ENCODE measurements around the gene B4GALNT4. TPM values are rescaled to one million over a fixed set of nuclear protein-coding genes. Genes with fewer than 3 reads are reported as not detected.

Gene B4GALNT4
- total RNA-seq, 1 experiment from 2014 or later: 88.0 TPM

DNA sequence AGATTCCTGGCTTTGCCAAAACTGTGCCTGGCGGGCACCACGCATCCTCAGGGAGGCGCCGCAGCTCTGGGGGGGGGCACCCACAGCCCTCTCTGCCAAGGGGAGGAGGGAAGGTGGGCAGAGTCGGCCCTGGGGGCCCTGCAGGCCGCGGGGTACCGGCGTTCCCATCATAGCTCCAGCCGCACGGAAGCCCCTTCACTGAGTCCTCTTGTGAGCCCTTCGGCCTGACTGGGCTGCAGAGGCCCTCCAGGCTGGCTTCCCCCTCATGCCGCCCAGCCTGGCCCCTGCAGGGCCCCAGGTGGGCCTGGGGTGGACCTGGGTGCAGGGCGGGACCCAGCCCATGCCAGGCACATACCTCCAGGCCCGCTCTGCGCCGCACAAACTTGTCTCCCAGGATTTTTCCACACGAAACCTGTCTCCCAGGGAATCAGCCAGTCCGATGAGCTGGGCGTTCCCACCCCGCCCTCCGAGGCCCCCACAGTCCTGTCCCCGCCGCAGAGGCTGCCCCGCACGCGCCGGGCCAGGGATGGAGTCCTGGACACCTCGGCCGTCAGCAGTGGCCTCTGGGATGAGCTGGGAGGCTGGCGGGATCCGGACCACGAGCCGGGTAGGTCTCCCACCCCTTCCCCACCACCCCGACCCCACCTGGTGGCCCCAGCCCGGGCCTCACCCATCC lies 22.9 kb downstream of the B4GALNT4 start (continued):
- TF ChIP-seq, protein P1, sequence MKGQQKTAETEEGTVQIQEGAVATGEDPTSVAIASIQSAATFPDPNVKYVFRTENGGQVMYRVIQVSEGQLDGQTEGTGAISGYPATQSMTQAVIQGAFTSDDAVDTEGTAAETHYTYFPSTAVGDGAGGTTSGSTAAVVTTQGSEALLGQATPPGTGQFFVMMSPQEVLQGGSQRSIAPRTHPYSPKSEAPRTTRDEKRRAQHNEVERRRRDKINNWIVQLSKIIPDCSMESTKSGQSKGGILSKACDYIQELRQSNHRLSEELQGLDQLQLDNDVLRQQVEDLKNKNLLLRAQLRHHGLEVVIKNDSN (CRISPR knock-in tag; IDR thresholded peaks at IDR 0.05): no peak
- no peak for TF ChIP-seq GTF2I (CRISPR knock-in tag; conservative IDR thresholded peaks at IDR 0.05)
- no peak for TF ChIP-seq FOXJ3 (CRISPR knock-in tag; IDR thresholded peaks at IDR 0.05; ENCODE audit: borderline replicate concordance)
- no peak for TF ChIP-seq RELA (CRISPR knock-in tag; IDR thresholded peaks at IDR 0.05; ENCODE audit: borderline replicate concordance)
- no peak for TF ChIP-seq ZNF512 (CRISPR knock-in tag; IDR thresholded peaks at IDR 0.05; ENCODE audit: borderline replicate concordance)
- no peak for TF ChIP-seq MXD4 (CRISPR knock-in tag; IDR thresholded peaks at IDR 0.05; ENCODE audit: borderline replicate concordance)

- TF ChIP-seq ZNF671 (CRISPR knock-in tag; IDR thresholded peaks at IDR 0.05) (no peak), EMX1 (CRISPR knock-in tag; IDR thresholded peaks at IDR 0.05) (no peak), MLX (CRISPR knock-in tag; IDR thresholded peaks at IDR 0.05) (no peak), ZNF396 (CRISPR knock-in tag; IDR thresholded peaks at IDR 0.05; ENCODE audit: borderline replicate concordance) (no peak), IRF2 (CRISPR knock-in tag; IDR thresholded peaks at IDR 0.05; ENCODE audit: borderline replicate concordance, low read depth) (no peak), USF2 (CRISPR knock-in tag; IDR thresholded peaks at IDR 0.05) (no peak), MXD4 (CRISPR knock-in tag; IDR thresholded peaks at IDR 0.05; ENCODE audit: borderline replicate concordance) (no peak), GABPB1 (CRISPR knock-in tag; IDR thresholded peaks at IDR 0.05) (no peak), SMAD3 (CRISPR knock-in tag; IDR thresholded peaks at IDR 0.05; ENCODE audit: borderline replicate concordance) (no peak), ETV6 (CRISPR knock-in tag; IDR thresholded peaks at IDR 0.05) (no peak), ZNF416 (CRISPR knock-in tag; IDR thresholded peaks at IDR 0.05) (no peak), NFE2L1 (CRISPR knock-in tag; IDR thresholded peaks at IDR 0.05) (no peak), ZNF317 (CRISPR knock-in tag; IDR thresholded peaks at IDR 0.05; ENCODE audit: borderline replicate concordance, low read depth) (no peak), TEAD1 (CRISPR knock-in tag; IDR thresholded peaks at IDR 0.05) (no peak), ZNF263 (CRISPR knock-in tag; IDR thresholded peaks at IDR 0.05; ENCODE audit: low read depth) (no peak), CBFB (CRISPR knock-in tag; IDR thresholded peaks at IDR 0.05; ENCODE audit: low read depth) (no peak), ATF1 (CRISPR knock-in tag; IDR thresholded peaks at IDR 0.05) (no peak)
- TF ChIP-seq, protein P2, sequence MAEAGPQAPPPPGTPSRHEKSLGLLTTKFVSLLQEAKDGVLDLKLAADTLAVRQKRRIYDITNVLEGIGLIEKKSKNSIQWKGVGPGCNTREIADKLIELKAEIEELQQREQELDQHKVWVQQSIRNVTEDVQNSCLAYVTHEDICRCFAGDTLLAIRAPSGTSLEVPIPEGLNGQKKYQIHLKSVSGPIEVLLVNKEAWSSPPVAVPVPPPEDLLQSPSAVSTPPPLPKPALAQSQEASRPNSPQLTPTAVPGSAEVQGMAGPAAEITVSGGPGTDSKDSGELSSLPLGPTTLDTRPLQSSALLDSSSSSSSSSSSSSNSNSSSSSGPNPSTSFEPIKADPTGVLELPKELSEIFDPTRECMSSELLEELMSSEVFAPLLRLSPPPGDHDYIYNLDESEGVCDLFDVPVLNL (CRISPR knock-in tag; IDR thresholded peaks at IDR 0.05; ENCODE audit: borderline replicate concordance, low read depth): no peak
- TF ChIP-seq, protein P3, sequence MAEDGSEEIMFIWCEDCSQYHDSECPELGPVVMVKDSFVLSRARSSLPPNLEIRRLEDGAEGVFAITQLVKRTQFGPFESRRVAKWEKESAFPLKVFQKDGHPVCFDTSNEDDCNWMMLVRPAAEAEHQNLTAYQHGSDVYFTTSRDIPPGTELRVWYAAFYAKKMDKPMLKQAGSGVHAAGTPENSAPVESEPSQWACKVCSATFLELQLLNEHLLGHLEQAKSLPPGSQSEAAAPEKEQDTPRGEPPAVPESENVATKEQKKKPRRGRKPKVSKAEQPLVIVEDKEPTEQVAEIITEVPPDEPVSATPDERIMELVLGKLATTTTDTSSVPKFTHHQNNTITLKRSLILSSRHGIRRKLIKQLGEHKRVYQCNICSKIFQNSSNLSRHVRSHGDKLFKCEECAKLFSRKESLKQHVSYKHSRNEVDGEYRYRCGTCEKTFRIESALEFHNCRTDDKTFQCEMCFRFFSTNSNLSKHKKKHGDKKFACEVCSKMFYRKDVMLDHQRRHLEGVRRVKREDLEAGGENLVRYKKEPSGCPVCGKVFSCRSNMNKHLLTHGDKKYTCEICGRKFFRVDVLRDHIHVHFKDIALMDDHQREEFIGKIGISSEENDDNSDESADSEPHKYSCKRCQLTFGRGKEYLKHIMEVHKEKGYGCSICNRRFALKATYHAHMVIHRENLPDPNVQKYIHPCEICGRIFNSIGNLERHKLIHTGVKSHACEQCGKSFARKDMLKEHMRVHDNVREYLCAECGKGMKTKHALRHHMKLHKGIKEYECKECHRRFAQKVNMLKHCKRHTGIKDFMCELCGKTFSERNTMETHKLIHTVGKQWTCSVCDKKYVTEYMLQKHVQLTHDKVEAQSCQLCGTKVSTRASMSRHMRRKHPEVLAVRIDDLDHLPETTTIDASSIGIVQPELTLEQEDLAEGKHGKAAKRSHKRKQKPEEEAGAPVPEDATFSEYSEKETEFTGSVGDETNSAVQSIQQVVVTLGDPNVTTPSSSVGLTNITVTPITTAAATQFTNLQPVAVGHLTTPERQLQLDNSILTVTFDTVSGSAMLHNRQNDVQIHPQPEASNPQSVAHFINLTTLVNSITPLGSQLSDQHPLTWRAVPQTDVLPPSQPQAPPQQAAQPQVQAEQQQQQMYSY (CRISPR knock-in tag; IDR thresholded peaks at IDR 0.05): no peak
- POLR2A ChIA-PET: interaction anchor here (0.8 to 1.0 kb wide), 2 partner anchors 17 to 23 kb away, joined by 3 to 4 read pairs; no protein-coding TSS in a partner anchor
- DNase-seq (ENCODE audit: low spot score): no peak
Observed at GRCh38 chr11:393219-394033, 24.1 kb downstream of the B4GALNT4 start.

More at GRCh38 chr11:393219-394033, 24.1 kb downstream of the B4GALNT4 start:
- H3K27me3 Mint-ChIP-seq (ENCODE audit: low read depth): no peaks in the 10 kb centered on the region; the same call in 1 of the 2 replicates
- peak overlapping the region; percentile 45 for H3K4me3 Mint-ChIP-seq
- H3K27ac Mint-ChIP-seq: no peak overlapping the region
- CTCF ChIA-PET: interaction anchor here (0.5 to 1.6 kb wide), 7 partner anchors 13 to 143 kb away, joined by 3 to 8 read pairs (median 3); no protein-coding TSS in a partner anchor
- H3K36me3 Mint-ChIP-seq: peaks cover 4% of the 10 kb centered on the region; the same call in 1 of the 2 replicates
- no peak for ATAC-seq
- no peaks in the 10 kb centered on the region for H3K9me3 Mint-ChIP-seq
- H3K4me1 Mint-ChIP-seq: peaks cover 6% of the 10 kb centered on the region

Data from WTC11 (cell line).